ENCODE results near the gene B3GAT2. TPM values are rescaled to one million over a fixed set of nuclear protein-coding genes. Genes with fewer than 3 reads are reported as not detected.

Gene B3GAT2
- total RNA-seq, 1 donor from 2014 or later, result not detected

GRCh38 chr6:70957284-70957617, 391 bp upstream of the B3GAT2 start:
- TF ChIP-seq CTCF (IDR thresholded peaks at IDR 0.05; ENCODE audit: unreplicated experiment), result no peak
- Mint-ChIP-seq H3K27ac (no peak overlapping the region), H3K27me3 (ENCODE audit: low read depth) (peaks cover 96% of the 10 kb centered on the region), H3K9me3 (no peaks in the 10 kb centered on the region), H3K36me3 (no peaks in the 10 kb centered on the region), H3K4me3 (peak overlapping the region; percentile 67), H3K4me1 (peaks cover 8% of the 10 kb centered on the region)
- no peak for DNase-seq (ENCODE audit: low spot score in 2 of 2, unreplicated experiment in 2 of 2)

- Mint-ChIP-seq H3K9me3 (no peaks in the 10 kb centered on the region), H3K4me1 (peaks cover 8% of the 10 kb centered on the region), H3K27me3 (ENCODE audit: low read depth) (peaks cover 94% of the 10 kb centered on the region), H3K4me3 (peak overlapping the region; percentile 73), H3K36me3 (no peaks in the 10 kb centered on the region), H3K27ac (no peak overlapping the region)
- TF ChIP-seq CTCF (IDR thresholded peaks at IDR 0.05; ENCODE audit: unreplicated experiment), result peak; percentile 53
- DNase-seq (ENCODE audit: low spot score in 2 of 2, unreplicated experiment in 2 of 2), result no peak
These were observed 739 bp downstream of the B3GAT2 start for GRCh38 chr6:70956191-70956450.

GRCh38 chr6:70955441-70956190, 1.2 kb downstream of the B3GAT2 start:
- no peaks in the 10 kb centered on the region for H3K9me3 Mint-ChIP-seq

GRCh38 chr6:70954750-70955149, 2.1 kb downstream of the B3GAT2 start:
- no peaks in the 10 kb centered on the region for H3K36me3 Mint-ChIP-seq
- no peak for DNase-seq (ENCODE audit: low spot score in 2 of 2, unreplicated experiment in 2 of 2)
- peaks cover 88% of the 10 kb centered on the region for H3K27me3 Mint-ChIP-seq (ENCODE audit: low read depth)
- no peak overlapping the region for H3K27ac Mint-ChIP-seq
- peaks cover 8% of the 10 kb centered on the region for H3K4me1 Mint-ChIP-seq
- no peaks in the 10 kb centered on the region for H3K9me3 Mint-ChIP-seq
- TF ChIP-seq CTCF (IDR thresholded peaks at IDR 0.05; ENCODE audit: unreplicated experiment), result no peak
- H3K4me3 Mint-ChIP-seq, result peak overlapping the region; percentile 61

More at GRCh38 chr6:70955441-70956190, 1.2 kb downstream of the B3GAT2 start:
- TF ChIP-seq CTCF (IDR thresholded peaks at IDR 0.05; ENCODE audit: unreplicated experiment), result peak; percentile 86
- Mint-ChIP-seq H3K4me3 (peak overlapping the region; percentile 73), H3K27ac (no peak overlapping the region), H3K4me1 (peaks cover 8% of the 10 kb centered on the region), H3K36me3 (no peaks in the 10 kb centered on the region), H3K27me3 (ENCODE audit: low read depth) (peaks cover 92% of the 10 kb centered on the region)
- peak; percentile 77 to 96 for DNase-seq (ENCODE audit: low spot score in 2 of 2, unreplicated experiment in 2 of 2)

GRCh38 chr6:70954176-70954575, 2.7 kb downstream of the B3GAT2 start:
- no peak for DNase-seq (ENCODE audit: low spot score in 2 of 2, unreplicated experiment in 2 of 2)
- Mint-ChIP-seq H3K4me3 (no peak overlapping the region), H3K27ac (no peak overlapping the region), H3K9me3 (no peaks in the 10 kb centered on the region), H3K36me3 (no peaks in the 10 kb centered on the region), H3K27me3 (ENCODE audit: low read depth) (peaks cover 82% of the 10 kb centered on the region), H3K4me1 (peaks cover 8% of the 10 kb centered on the region)
- TF ChIP-seq CTCF (IDR thresholded peaks at IDR 0.05; ENCODE audit: unreplicated experiment), result no peak

Data from mesothelial cell of epicardium (in vitro differentiated cells).